Activated CD8-positive, alpha-beta T cell treated with anti-CD3 and anti-CD28 coated beads for 36 hours (primary cell): ENCODE measurements around the gene COX8A. TPM values are rescaled to one million over a fixed set of nuclear protein-coding genes. Genes with fewer than 3 reads are reported as not detected.

ENCODE experiments used
- ATAC-seq: fragments of 200-7000 bp; cut with Tn5 transposase; one replicate; pipeline ENCODE4 v1.10.0; 2021; ENCODE audit warnings: mild to moderate bottlenecking, moderate library complexity
- CTCF ChIA-PET: fragments of 350-600 bp; sonication (Branson Sonifier 250); formaldehyde crosslinking; loops from one replicate; lab custom pipeline; 2021; ENCODE audit warnings: antibody characterized with exemption; lab: Charles Lee
- POLR2A ChIA-PET: fragments of 350-600 bp; sonication (Branson Sonifier 250); formaldehyde crosslinking; loops from one replicate; lab custom pipeline; 2021; ENCODE audit warnings: antibody characterized with exemption; lab: Charles Lee
- DNase-seq: peaks from one replicate; pipeline ENCODE4 v3.0.0-alpha.2; 2020
- H3K27ac Mint-ChIP-seq: one replicate; pipeline ENCODE4 v1.8.0; 2021; ENCODE audit warnings: mild to moderate bottlenecking, mixed read lengths
- H3K27me3 Mint-ChIP-seq: one replicate; pipeline ENCODE4 v1.8.0; 2021; ENCODE audit warnings: mixed read lengths
- H3K36me3 Mint-ChIP-seq: one replicate; pipeline ENCODE4 v1.8.0; 2021; ENCODE audit warnings: low read depth, mixed read lengths
- H3K4me1 Mint-ChIP-seq: one replicate; pipeline ENCODE4 v1.8.0; 2021; ENCODE audit warnings: low read depth, mixed read lengths
- H3K4me3 Mint-ChIP-seq: one replicate; pipeline ENCODE4 v1.8.0; 2021; ENCODE audit warnings: mild to moderate bottlenecking, moderate library complexity, mixed read lengths
- H3K9me3 Mint-ChIP-seq: one replicate; pipeline ENCODE4 v1.8.0; 2021; ENCODE audit warnings: mixed read lengths
- CTCF ChIP-seq: fragments of 200-600 bp; IDR thresholded peaks from one replicate; pipeline ENCODE4 v1.8.0; 2022; ENCODE audit warnings: antibody characterized with exemption, mild to moderate bottlenecking
- intact Hi-C: fragments of 100-400 bp; cut with micrococcal nuclease; formaldehyde crosslinking; loops from one replicate; pipeline ENCODE4 v1.10.0; 2022
- total RNA-seq, 2 experiments: library from RNA; stranded (reverse); gene quantifications; one replicate each; pipeline ENCODE4 v1.2.3, GENCODE V29; 2021

Gene COX8A
- total RNA-seq, 2 experiments from 2014 or later, result 436 to 497 TPM

GRCh38 chr11:64008283-64008913, 34.0 kb downstream of the COX8A start:
- intact Hi-C loops, result no loop called here

DNA sequence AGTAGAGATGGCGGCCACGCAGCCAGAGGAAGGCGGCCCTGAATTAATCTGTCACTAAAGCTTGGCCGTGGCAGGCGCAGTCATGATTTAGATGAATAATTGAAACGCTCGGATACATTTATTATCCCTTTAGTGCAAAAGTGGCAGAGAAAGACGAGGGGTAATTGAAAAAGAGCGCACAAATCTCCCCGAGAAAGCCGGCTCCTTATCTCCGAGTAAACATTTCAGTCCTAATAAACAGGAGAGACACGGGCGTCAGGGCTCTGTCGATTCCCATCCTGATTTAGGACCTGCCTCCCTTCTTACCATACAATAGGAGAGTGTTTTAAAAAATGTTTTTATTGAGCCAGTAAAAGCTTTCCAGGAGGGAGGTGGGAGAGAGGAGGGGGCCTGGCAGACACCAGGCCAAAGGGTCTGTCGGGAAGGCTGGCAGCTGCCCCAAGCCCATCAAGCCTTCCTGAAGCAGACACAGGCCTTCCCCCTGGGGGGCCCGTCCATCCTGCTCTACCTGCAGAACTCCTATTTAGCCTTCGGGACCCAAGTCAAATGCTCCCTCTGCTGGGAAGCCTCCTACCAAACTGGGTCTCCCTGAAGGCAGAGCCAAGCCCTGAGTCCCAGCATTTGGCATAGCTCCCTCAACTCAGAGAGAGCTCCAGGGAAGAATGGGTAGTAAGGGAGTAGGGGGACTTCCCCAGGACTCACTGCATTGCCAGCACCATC, 34.7 kb downstream of the COX8A start:
- H3K27me3 Mint-ChIP-seq, result peaks cover 29% of the 10 kb centered on the region
- TF ChIP-seq CTCF, result no peak
- H3K27ac Mint-ChIP-seq, result no peak overlapping the region
- intact Hi-C loops, result no loop called here
- H3K4me3 Mint-ChIP-seq, result no peak overlapping the region
- DNase-seq (no peak), ATAC-seq (no peak)
- H3K36me3 Mint-ChIP-seq, result no peaks in the 10 kb centered on the region
- peaks cover 10% of the 10 kb centered on the region for H3K9me3 Mint-ChIP-seq
- ChIA-PET CTCF (interaction anchor here (1.0 kb wide), 1 partner anchor 8 kb away, joined by 3 read pairs; no protein-coding TSS in a partner anchor), POLR2A (no interaction called here)
- peaks cover 7% of the 10 kb centered on the region for H3K4me1 Mint-ChIP-seq

More at GRCh38 chr11:64008283-64008913, 34.0 kb downstream of the COX8A start:
- DNase-seq (no peak), ATAC-seq (no peak)
- POLR2A ChIA-PET, result no interaction called here
- no peak for TF ChIP-seq CTCF
- Mint-ChIP-seq H3K4me3 (no peak overlapping the region), H3K36me3 (no peaks in the 10 kb centered on the region), H3K27ac (no peak overlapping the region), H3K9me3 (peaks cover 10% of the 10 kb centered on the region), H3K27me3 (peaks cover 29% of the 10 kb centered on the region), H3K4me1 (peaks cover 7% of the 10 kb centered on the region)
- CTCF ChIA-PET, result interaction anchor here (1.0 to 1.1 kb wide), 2 partner anchors 8 to 41 kb away, joined by 3 to 4 read pairs; no protein-coding TSS in a partner anchor

DNA sequence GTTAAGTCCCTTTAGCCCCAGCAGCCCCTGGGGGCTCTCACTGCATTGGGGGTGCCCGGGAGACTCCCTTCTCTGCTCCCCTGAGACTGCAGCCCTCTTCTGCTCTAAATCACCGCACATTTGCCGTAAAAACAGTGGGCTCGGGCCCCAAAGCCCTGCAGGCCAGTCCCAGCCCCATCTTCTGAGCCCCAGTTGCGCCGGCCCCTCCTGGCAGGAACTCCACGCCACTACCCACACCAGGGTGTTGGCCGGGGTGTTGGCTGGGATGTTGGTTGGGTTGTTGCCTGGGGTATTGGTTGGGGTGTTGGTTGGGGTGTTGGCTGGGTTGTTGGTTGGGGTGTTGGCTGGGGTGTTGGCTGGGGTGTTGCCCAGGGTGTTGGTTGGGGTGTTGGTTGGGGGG, 35.3 kb downstream of the COX8A start:
- no peak for ATAC-seq
- no peak for DNase-seq
- peaks cover 28% of the 10 kb centered on the region for H3K27me3 Mint-ChIP-seq
- TF ChIP-seq CTCF, result no peak
- H3K4me3 Mint-ChIP-seq, result no peak overlapping the region
- ChIA-PET POLR2A (no interaction called here), CTCF (no interaction called here)
- H3K27ac Mint-ChIP-seq, result no peak overlapping the region
- no peaks in the 10 kb centered on the region for H3K36me3 Mint-ChIP-seq
- intact Hi-C loops, result no loop called here
- H3K4me1 Mint-ChIP-seq, result peaks cover 7% of the 10 kb centered on the region
- H3K9me3 Mint-ChIP-seq, result peaks cover 10% of the 10 kb centered on the region

DNA sequence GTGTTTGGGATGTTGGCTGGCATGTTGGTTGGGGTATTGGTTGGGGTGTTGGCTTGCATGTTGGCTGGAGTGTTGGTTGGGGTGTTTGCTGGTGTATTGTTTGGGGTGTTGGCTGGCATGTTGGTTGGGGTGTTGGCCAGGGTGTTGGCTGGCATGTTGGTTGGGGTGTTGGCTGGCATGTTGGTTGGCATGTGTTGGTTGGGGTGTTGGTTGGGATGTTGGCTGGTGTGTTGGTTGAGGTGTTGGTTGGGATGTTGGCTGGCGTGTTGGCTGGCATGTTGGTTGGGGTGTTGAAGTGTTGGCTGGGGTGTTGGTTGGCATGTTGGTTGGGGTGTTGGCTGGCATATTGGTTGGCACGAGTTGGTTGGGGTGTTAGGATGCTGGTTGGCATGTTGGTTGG, 36.4 kb downstream of the COX8A start:
- ChIA-PET POLR2A (no interaction called here), CTCF (interaction anchor here (1.0 kb wide), 1 partner anchor 10 kb away, joined by 4 read pairs; no protein-coding TSS in a partner anchor)
- DNase-seq (no peak), ATAC-seq (no peak)
- no peak overlapping the region for H3K4me3 Mint-ChIP-seq
- H3K4me1 Mint-ChIP-seq, result peaks cover 7% of the 10 kb centered on the region
- no peak overlapping the region for H3K27ac Mint-ChIP-seq
- no peak for TF ChIP-seq CTCF
- peaks cover 10% of the 10 kb centered on the region for H3K9me3 Mint-ChIP-seq
- H3K27me3 Mint-ChIP-seq, result peaks cover 27% of the 10 kb centered on the region
- intact Hi-C loops, result no loop called here
- no peaks in the 10 kb centered on the region for H3K36me3 Mint-ChIP-seq

DNA sequence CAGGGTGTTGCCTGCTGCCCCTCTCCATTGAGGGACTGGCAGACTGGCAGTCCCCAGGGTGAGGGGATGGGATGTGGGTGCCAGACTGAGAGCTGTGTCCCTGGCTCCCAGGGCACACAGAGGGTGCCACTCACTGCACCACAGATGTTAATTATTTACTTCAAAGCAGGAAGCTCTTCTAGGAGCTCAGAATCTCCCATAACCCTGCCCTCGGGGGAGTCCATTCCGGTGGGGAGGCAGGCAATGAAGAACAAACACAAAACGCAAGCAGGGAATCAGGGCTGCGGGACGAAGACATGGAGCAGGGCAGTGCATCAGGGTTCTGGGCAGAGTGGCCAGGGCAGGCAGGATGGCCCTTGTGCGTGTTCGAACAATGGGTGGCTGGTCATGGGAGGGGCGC, 37.0 kb downstream of the COX8A start:
- Mint-ChIP-seq H3K4me1 (peaks cover 7% of the 10 kb centered on the region), H3K27ac (no peak overlapping the region), H3K27me3 (peaks cover 24% of the 10 kb centered on the region), H3K36me3 (no peaks in the 10 kb centered on the region), H3K9me3 (peaks cover 10% of the 10 kb centered on the region), H3K4me3 (no peak overlapping the region)
- CTCF ChIA-PET, result interaction anchor here (1.0 kb wide), 1 partner anchor 10 kb away, joined by 4 read pairs; no protein-coding TSS in a partner anchor
- intact Hi-C loops, result no loop called here
- ATAC-seq (no peak), DNase-seq (no peak)
- TF ChIP-seq CTCF, result no peak
- POLR2A ChIA-PET, result no interaction called here
